HG02938 (cell line): ENCODE results near the gene SEBOX.
A peak's percentile ranks its signal among the peaks of the same experiment; 100 is the strongest.

Source experiments
- ATAC-seq: cut with Tn5 transposase; IDR thresholded peaks from one replicate; pipeline ENCODE4 v1.9.1; 2021; ENCODE audit warnings: mild to moderate bottlenecking, moderate library complexity; ENCODE audit not compliant: unreplicated experiment

The SEBOX gene

DNA sequence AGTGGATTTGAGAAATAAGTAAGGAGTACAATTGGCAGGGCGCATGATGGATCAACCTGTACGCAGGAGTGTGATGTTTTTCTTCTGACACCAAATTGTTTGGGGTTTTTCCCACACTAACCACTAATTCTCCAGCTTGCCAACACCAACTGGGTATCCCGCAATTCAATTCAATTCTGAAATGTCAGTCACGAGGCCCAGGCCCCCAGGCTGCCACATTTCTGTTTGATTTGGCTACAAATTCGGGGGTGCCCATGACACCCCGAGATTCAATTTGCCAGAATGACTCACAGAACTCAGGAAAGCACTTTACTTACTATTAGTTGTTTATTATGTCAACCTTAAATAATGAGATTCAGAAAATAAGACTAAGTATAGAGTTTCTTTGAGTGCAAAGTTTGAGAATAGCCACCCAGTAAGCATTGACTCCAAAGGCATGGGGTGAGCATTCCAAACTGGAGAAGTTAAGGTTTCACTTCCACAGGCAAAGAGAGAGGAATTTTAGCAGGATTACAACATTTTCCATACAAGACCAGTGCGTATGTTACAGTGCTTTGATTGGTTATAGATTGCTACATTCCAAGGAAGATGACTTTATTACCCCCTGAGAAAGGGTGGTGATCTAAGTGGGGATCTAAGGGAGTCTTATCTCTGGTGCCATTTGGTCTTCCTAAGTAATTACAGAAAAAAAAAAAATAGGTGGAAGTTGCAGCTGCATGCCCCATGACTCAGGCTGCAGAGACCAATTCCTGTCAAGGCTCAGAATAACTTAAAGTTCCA lies 29.5 kb upstream of the SEBOX start:
- ATAC-seq, result no peak

DNA sequence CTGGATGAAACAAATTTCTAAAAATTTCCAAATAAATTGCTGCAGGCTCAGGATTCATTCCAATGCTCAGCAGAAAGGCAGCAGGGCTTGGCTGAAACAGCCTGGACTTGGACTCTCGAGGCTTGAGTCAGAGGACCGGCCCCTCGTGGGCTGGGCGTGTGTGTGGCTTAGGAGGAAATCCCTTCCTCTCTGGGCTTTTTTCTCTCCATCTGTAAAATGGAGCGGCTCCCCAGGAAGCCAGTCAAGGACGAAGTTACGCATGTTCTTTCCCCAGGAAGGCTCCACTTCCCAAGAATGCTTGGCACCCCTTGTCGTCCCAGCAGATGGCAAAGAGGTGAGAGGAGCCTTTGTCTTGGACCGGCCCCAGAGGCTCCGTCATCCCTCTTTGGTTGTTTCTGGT lies 27.5 kb upstream of the SEBOX start:
- no peak for ATAC-seq

DNA sequence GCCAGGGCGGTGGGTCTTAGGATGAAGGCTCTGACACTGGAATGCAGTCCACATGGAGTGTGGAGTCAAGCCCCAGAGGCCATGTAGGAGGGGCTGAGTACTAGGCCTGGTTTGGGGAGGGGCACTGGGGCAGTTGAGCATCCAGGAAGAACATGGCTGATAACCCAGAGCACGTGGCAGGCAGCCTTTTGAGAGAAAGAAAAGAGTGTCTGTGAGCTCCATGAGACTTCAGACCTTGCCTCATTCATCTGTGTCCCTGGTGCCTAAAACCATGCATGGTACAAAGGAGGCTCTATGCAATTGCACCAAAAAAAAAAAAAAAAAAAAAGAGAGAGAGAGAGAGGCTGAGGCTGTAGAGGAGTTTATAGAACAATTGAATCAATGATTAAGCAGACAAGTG lies 26.4 kb upstream of the SEBOX start:
- no peak for ATAC-seq

DNA sequence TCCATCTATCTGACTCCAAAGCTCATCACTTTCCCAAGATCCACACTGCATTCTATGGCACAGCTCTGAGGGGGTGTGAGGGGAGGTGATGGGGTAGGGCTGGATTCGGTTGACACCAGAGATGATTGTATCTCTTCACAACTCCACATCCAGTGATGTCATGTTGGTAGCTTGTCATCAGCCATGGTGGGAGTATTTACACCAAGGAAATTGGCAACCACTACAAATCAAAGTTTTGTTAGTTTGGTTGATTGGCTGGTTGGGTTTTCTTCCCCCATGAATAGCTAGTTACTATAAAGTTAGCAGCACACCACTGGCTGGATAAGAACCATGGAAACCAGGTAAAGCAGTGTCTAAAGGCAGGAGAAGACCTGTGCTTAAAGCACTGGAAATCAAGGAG lies 26.0 kb upstream of the SEBOX start:
- ATAC-seq, result no peak

DNA sequence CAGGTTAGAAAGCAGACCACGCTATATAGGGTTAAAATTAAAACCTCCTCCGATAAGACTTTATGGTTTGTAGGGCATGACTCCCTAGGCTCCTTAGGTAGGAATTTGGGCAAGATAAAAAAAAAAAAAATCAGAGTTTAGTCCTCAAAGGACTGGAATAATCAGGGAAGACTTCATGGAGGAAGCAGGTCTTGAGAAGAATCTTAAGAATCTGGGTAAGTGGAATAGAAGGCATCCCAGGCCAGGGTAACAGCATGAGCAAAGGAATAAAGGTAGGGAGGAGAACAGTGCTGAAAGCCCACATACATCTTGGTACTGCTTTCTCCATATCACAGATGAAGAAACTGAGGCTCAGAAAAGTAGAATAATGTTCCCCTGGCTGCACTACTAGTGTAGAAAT lies 25.6 kb upstream of the SEBOX start:
- ATAC-seq, result no peak

DNA sequence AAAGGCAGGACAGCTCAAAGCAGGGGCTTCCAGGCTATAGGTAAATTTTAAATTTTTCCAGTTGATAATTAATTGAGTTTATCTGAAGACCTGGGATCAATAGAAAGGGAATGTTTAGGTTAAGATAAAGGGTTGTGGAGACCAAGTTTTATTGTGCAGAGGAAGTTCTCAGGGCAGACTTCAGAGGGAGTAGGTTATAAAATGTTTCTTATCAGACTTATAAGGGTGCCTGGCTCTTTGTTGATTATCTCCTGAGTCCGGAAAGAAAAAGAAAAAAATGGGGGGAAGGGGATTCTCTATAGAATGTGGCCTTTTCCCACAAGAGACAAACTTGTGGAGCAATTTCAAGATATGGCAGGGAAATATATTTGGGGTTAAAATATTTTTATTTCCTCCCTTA lies 25.1 kb upstream of the SEBOX start:
- ATAC-seq, result no peak

DNA sequence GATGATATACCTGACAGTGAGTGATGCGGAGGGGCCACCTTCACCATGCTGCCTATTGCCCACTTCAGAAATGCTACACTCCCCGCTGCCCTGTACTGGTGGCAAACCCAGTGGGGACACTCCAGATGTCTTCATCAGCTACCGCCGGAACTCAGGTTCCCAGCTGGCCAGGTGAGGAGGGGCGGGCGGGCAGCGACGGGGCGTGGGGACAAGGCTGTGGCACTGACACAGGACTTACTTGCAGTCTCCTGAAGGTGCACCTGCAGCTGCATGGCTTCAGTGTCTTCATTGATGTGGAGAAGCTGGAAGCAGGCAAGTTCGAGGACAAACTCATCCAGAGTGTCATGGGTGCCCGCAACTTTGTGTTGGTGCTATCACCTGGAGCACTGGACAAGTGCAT lies 23.1 kb upstream of the SEBOX start:
- ATAC-seq, result no peak

DNA sequence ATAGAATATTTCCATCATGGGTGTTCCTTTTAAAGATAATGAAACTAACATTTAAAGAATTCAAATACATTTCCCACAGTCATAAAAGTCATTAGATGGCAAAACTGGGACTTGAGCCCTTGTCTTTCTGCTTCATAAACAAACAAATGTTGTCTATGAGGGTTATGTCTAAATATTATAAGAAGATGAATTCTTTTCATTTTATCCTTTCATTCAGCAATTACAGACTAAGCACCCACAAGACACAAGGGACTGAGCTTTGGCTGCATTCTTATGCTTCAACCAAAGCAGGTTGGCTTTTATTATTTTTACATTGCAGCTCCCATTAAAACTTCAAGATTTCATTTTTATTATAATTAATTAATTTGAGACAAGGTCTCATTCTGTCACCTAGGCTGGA lies 21.4 kb upstream of the SEBOX start:
- no peak for ATAC-seq

DNA sequence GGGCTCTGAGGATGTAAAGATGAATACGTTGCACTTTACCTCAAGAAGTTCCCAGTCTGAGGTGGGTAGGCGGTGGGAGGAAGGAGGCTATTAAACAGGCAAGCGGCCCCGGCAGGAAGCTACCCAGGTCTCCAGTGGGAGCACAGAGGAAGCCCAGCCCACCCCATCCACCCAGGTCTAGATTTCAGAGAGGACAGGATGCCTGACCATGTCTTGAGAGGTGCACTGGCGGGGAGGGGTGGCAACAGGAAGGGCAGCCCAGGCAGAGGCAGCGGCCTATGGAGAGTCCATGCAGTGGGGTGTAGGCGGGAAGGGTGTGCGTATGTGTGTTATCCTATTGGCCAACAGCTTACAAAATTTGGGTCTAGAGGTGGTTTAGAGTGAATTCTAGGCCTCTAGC lies 20.4 kb upstream of the SEBOX start:
- ATAC-seq, result no peak

DNA sequence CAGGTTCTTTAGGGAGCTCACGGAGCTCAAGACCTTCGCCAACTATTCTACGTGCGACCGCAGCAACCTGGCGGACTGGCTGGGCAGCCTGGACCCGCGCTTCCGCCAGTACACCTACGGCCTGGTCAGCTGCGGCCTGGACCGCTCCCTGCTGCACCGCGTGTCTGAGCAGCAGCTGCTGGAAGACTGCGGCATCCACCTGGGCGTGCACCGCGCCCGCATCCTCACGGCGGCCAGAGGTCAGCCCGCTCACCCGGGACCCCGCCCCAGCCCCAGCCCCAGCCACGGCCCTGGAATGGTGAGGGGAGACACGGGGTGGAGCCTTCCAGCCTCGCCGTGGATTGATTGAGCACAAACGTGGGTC lies 20.0 kb upstream of the SEBOX start:
- ATAC-seq, result peak; percentile 7

DNA sequence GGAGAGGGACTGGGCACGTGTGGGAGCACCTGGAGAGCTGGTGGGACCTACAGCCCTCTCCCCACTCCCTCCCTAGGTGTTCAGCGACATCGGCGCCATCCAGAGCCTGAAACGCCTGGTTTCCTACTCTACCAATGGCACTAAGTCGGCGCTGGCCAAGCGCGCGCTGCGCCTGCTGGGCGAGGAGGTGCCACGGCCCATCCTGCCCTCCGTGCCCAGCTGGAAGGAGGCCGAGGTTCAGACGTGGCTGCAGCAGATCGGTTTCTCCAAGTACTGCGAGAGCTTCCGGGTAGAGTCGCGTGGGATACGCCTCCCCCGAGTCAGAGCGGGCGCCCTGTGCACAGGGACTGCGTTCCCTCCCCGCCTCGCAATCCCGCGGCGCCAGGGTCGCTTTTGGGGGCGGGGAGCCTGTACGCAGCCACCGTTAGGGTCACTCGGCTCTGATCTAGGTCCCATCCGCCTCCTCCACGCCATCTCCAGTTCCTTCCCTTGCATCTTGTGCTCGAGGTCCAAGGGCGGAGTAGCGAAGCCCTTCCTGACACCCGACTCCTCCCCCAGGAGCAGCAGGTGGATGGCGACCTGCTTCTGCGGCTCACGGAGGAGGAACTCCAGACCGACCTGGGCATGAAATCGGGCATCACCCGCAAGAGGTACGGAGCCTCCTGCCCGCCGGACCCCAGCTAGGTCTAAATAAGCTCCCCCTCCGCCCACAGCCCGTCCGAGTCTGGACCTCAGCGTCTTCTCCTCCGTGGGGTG lies 19.5 kb upstream of the SEBOX start:
- peak; percentile 67 for ATAC-seq

DNA sequence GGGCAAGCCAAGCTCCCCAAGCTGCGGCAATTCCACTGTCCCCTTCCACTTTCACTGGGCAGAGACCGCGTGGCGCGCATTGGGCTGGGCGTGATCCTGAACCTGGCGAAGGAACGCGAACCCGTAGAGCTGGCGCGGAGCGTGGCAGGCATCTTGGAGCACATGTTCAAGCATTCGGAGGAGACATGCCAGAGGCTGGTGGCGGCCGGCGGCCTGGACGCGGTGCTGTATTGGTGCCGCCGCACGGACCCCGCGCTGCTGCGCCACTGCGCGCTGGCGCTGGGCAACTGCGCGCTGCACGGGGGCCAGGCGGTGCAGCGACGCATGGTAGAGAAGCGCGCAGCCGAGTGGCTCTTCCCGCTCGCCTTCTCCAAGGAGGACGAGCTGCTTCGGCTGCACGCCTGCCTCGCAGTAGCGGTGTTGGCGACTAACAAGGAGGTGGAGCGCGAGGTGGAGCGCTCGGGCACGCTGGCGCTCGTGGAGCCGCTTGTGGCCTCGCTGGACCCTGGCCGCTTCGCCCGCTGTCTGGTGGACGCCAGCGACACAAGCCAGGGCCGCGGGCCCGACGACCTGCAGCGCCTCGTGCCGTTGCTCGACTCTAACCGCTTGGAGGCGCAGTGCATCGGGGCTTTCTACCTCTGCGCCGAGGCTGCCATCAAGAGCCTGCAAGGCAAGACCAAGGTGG lies 16.3 kb upstream of the SEBOX start:
- no peak for ATAC-seq

DNA sequence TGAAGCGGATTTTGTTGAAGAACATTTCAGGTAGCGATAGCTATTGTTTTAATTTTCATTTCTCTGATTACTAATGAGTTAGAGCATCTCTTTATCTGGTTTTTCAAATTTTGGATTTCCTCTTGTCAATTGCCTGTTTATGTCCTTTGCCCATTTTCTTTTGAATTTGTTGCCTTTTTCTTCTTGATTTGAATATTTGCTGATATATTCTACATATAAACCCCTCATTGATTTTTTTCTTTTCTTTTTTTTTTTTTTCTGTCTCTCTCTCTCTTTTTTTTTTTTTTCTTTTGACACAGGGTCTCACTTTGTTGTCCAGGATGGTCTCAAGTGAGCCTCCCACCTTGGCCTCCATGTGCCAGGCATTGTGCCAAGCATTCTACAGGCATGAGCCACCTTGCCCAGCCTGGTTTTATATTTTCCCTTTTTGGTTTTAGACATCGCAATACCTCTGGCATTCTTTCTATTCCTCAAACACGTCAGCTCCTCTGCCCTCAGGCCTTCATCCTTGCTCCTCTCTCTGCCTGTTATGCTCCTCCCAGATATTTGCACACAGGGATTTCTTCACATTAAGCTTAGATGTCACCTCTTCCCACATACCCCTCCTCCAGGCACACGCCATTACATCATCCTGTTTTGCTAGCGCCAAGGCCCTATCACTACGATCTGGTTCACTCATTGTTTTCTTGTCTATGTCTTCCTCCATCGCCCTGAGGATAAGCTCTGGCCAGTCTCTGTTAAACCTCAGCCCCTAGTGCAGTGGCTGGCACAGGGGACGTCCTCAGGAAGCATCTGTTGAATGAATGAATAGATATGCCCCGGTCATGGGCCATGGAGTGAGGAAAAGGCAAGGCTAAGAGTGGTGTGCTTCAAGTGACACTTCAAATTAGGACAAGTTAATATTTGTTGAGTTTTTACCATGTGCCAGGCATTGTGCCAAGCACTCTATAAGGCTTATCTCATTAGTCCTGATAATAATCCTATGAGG lies 15.1 kb upstream of the SEBOX start:
- no peak for ATAC-seq

DNA sequence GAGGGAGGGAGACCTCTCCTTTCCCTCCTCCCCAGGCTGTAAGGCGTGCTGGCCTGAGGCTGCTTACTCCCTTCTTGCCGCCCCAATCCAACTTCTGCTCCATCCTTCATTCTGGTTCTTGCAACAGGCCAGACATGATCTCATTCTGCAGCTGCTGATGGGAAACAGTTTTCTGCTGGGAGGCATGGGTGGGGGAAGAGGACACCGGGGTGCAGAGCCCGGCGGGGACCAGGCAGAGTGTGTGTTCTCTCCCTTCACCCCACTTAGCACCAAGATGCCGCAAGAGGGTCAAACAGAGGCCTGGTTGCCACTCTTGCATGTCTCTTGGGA lies 7.9 kb upstream of the SEBOX start:
- no peak for ATAC-seq

DNA sequence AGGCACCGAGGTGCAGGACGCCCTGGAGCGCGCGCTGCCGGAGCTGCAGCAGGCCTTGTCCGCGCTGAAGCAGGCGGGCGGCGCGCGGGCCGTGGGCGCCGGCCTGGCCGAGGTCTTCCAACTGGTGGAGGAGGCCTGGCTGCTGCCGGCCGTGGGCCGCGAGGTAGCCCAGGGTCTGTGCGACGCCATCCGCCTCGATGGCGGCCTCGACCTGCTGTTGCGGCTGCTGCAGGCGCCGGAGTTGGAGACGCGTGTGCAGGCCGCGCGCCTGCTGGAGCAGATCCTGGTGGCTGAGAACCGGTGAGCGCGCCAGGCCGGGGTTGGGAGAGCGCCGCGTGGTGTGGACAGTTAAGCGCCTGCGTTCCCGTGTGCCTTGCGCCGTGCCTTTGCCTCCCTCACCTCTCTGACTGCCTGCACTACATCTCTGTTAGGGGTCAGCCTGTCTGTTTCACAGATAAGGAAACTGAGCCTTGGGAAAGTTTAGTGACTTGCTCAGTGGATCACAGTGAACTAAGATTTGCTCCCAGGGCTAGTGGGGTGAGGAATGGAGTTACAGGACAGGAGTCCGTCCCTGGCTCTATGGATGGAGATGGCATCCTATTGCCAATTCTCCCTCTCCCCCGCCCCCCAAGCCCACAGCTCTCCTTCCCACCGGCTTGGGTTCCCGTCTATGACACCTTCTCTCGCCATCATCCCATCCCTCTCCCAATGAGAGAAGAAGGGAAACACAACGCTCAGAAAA lies 7.4 kb upstream of the SEBOX start:
- ATAC-seq, result peak; percentile 24

DNA sequence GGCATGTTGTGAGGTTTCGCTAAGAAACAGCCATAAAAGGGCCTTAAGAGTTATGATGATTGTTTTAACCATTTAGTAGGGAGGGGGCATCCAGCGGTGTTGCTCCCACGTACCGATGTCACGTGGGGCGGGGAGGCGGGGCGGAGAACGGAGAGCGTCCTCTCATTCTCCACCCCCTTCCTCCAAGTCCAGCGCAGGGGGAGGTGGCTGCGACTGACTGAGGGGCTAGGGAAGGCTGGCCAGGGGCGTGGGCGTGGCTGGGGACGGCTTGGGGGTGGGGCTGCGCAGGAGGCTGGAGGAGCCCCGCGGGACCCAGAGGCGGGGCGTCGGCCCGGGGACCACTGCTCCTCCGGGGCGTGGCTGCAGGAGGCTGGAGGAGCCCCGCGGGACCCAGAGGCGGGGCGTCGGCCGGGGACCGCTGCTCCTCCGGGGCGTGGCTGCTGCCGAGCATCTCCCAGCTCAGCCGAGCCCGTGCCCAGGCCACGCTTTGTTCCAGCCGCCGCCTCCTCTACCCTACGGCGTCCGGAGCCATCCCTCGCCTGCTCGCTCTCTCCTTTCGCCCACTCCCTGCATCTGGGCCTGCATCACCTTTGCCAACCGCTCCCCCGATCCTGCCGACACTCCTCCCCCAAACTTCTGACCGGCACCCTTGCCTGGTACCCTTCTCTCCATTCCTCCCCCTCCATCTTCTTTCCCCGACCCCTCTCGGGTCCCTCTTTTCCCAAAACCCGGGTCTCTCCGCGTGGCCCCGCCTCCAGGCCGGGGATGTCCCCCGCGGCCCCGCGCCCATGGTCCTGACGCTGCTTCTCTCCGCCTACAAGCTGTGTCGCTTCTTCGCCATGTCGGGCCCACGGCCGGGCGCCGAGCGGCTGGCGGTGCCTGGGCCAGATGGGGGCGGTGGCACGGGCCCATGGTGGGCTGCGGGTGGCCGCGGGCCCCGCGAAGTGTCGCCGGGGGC lies 6.5 kb upstream of the SEBOX start, which contains the start of gene SARM1:
TSS of gene SARM1 (plus strand) at position 450 of the 958 bp plus-strand sequence. CDS start at position 789, 339 bp downstream.
- ATAC-seq, result peak; percentile 70

DNA sequence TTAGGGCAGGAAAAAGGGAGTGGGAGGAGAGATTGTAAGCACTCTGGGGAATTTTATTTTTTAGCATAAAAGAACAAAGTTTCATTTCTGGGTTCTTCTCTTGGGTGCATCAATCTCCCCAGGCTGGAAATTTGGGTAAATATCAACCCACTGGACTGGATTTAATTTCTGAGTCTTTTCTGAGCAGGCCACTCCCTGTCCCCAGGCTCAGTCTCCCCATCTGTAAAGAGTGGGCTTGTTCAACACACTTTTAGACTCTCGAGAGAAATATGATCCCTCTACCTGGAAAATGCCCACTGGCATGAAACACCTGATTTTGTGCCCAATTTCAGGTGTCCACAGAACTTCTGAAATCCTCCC lies 5.7 kb upstream of the SEBOX start:
- ATAC-seq, result no peak

DNA sequence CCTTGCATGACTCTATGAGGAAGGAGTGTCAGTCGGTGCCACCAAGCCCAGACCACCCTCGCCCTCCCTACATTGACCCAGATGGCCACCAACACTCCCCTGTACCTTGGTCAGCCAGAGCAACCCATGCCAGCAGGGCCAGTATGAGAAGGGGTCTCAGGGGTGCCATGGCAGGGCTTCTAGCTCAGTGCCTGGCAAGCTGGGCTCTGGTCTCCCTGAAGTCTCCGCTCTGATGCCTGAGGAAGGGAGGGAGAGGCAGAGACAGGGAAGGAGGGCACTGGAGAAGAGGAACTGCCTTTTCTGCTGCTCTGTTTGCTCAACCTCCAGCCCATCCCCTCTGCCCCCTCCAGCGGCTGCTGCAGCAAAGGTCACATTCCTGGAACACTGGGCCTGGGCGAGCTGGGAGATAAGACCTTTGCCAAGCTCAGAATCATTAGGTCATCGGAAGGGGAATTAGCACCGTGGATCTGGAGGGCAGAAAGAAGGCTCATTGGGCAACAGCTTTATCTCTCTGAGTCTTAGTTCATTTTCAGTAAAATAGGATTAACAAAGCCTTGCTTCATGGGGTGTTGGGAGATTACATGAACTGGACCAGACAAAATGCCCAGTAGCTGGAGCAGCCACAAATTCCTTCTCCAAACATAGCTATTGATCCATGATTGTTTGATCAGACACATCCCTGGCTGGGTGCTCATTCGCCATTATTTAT lies 5.2 kb upstream of the SEBOX start, which contains the start of gene VTN:
TSS of gene VTN (minus strand) at position 273 of the 709 bp plus-strand sequence. CDS start at position 169, 104 bp downstream.
- no peak for ATAC-seq
